ENCODE measurements around the gene SPTBN4.

DNA sequence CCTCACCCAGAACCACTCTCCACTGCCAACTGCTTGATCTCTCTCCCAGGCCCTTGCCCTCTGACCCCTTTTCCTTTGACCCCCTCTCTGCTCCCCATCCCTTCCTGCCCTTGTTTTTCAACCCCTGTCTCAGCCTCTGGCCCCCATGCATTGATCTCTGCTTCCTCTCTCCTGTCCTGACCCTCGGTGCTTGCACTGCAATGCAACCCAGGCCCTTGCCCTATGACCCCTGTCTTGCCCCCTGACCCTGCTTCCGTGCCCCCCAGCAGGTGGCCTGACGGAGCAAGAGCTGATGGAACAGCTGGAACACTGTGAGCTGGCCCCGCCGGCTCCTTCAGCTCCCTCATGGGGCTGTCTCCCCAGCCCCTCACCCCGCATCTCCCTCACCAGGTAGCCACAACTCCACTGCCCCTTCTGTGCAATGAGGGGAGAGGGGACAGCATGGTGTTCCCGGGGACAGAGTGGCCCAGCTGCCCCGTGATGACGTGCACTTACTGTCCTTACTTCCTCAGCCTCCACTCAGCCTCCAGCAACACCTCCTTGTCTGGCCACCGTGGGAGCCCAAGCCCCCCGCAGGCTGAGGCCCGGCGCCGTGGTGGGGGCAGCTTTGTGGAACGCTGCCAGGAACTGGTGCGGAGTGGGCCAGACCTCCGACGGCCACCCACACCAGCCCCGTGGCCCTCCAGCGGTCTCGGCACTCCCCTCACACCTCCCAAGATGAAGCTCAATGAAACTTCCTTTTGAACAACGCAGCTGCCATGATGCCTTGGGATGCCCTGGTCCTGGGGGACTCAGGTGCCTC, 123.9 kb downstream of the SPTBN4 start:
- TF ChIP-seq CTCF (IDR thresholded peaks at IDR 0.05 in 2 of 3, conservative IDR thresholded peaks at IDR 0.05 in 1 of 3; ENCODE audit: control insufficient read depth in 2 of 3, extremely low read depth in 1 of 3, insufficient read depth in 1 of 3, low read depth in 3 of 3, low read length in 3 of 3) (no peak), FOXM1 (IDR thresholded peaks at IDR 0.05; ENCODE audit: low read depth, low read length) (no peak), JUNB (IDR thresholded peaks at IDR 0.05) (no peak)
